ENCODE results near the gene HLCS. TPM values are rescaled to one million over a fixed set of nuclear protein-coding genes. Genes with fewer than 3 reads are reported as not detected.
A peak's percentile ranks its signal among the peaks of the same experiment; 100 is the strongest.
"Not testable (repeated sequence)": the region's sequence is repeated elsewhere in the genome, so short reads cannot be mapped to it uniquely, and the experiment has no call there.

HLCS gene
- total RNA-seq, 6 donors from 2014 or later: 15.3 to 34.6 (median 24.1) TPM

GRCh38 chr21:37005548-37006485 lies 39.3 kb upstream of the HLCS start:
- no peaks in the 10 kb centered on the region for H3K9me3 ChIP-seq
- DNase-seq (peak in 1 of 2 donors; percentile 79), ATAC-seq (ENCODE audit: low FRiP score in 2 of 2) (no peak)
- peaks cover 0 to 14% (median 6%) of the 10 kb centered on the region in 4 donors for H3K27me3 ChIP-seq
- H3K4me3 ChIP-seq: peak overlapping the region; percentile 46 to 64 (median 57)
- no peak for TF ChIP-seq POLR2AphosphoS5 (IDR thresholded peaks at IDR 0.05)
- TF ChIP-seq POLR2A (IDR thresholded peaks at IDR 0.05): no peak
- TF ChIP-seq EP300 (IDR thresholded peaks at IDR 0.05): no peak
- TF ChIP-seq CTCF (IDR thresholded peaks at IDR 0.05): no peak
- WGBS, 2 donors: 36 to 42% methylated on average over 40 to 53 of the region's 76 CpGs
- no peaks in the 10 kb centered on the region for H3K36me3 ChIP-seq
- H3K4me1 ChIP-seq: peaks cover 21 to 39% (median 23%) of the 10 kb centered on the region in 4 donors
- H3K27ac ChIP-seq: peak overlapping the region in 2 of 4 donors; percentile 57 to 69

GRCh38 chr21:37003917-37004316 lies 37.4 kb upstream of the HLCS start:
- not testable (repeated sequence) for H3K27ac ChIP-seq; ATAC-seq (ENCODE audit: low FRiP score in 2 of 2); H3K4me3 ChIP-seq; H3K36me3 ChIP-seq; H3K9me3 ChIP-seq; DNase-seq
- Histone ChIP-seq H3K27me3 (peaks cover 0 to 14% (median 6%) of the 10 kb centered on the region in 4 donors), H3K4me1 (peaks cover 11 to 25% (median 15%) of the 10 kb centered on the region in 4 donors)
- 72 to 89% methylated on average over 3 of the region's 3 CpGs for WGBS, 2 donors

- 90 to 97% methylated on average over 12 of the region's 12 CpGs for WGBS, 2 donors
- Histone ChIP-seq H3K4me1 (peaks cover 11 to 18% (median 15%) of the 10 kb centered on the region in 4 donors), H3K27me3 (peaks cover 0 to 14% (median 6%) of the 10 kb centered on the region in 4 donors)
- not testable (repeated sequence) for H3K36me3 ChIP-seq; H3K9me3 ChIP-seq; DNase-seq; H3K4me3 ChIP-seq; ATAC-seq (ENCODE audit: low FRiP score in 2 of 2); H3K27ac ChIP-seq
Measured at GRCh38 chr21:37002851-37003250, 36.4 kb upstream of the HLCS start.

GRCh38 chr21:37001441-37001840 lies 35.0 kb upstream of the HLCS start:
- Histone ChIP-seq H3K36me3 (no peaks in the 10 kb centered on the region), H3K4me1 (peaks cover 4 to 10% (median 7%) of the 10 kb centered on the region in 4 donors), H3K27ac (peak overlapping the region in 2 of 4 donors; percentile 57 to 76), H3K9me3 (no peaks in the 10 kb centered on the region), H3K27me3 (peaks cover 0 to 8% (median 2%) of the 10 kb centered on the region in 4 donors), H3K4me3 (no peak overlapping the region)
- ATAC-seq (ENCODE audit: low FRiP score in 2 of 2) (no peak), DNase-seq (no peak)
- WGBS, 2 donors: 44 to 45% methylated on average over 3 of the region's 3 CpGs
- no peak for TF ChIP-seq CTCF (IDR thresholded peaks at IDR 0.05)
- no peak for TF ChIP-seq EP300 (IDR thresholded peaks at IDR 0.05)
- TF ChIP-seq POLR2AphosphoS5 (IDR thresholded peaks at IDR 0.05): no peak
- TF ChIP-seq POLR2A (IDR thresholded peaks at IDR 0.05): no peak

- Histone ChIP-seq H3K36me3 (no peaks in the 10 kb centered on the region), H3K4me3 (no peak overlapping the region), H3K27me3 (no peaks in the 10 kb centered on the region), H3K4me1 (peaks cover 0 to 2% (median 0%) of the 10 kb centered on the region in 4 donors), H3K27ac (peak overlapping the region in 1 of 4 donors; percentile 3), H3K9me3 (no peaks in the 10 kb centered on the region)
- no peak for DNase-seq
- ATAC-seq (ENCODE audit: low FRiP score in 2 of 2): no peak
- TF ChIP-seq EP300 (IDR thresholded peaks at IDR 0.05): no peak
- no peak for TF ChIP-seq POLR2A (IDR thresholded peaks at IDR 0.05)
- TF ChIP-seq POLR2AphosphoS5 (IDR thresholded peaks at IDR 0.05): no peak
- TF ChIP-seq CTCF (IDR thresholded peaks at IDR 0.05): no peak
- WGBS, 2 donors: 80 to 82% methylated on average over 4 of the region's 4 CpGs
Measured at GRCh38 chr21:37000381-37000780, 33.9 kb upstream of the HLCS start.
